Gastrocnemius medialis (tissue), 4 donors: Measurements from ENCODE around the gene GNL3. TPM values are rescaled to one million over a fixed set of nuclear protein-coding genes. Genes with fewer than 3 reads are reported as not detected.
"Not testable (repeated sequence)": the region's sequence is repeated elsewhere in the genome, so short reads cannot be mapped to it uniquely, and the experiment has no call there.

Experiments
- ATAC-seq, 2 donors: fragments of 150-250 bp; one replicate each; pipeline ENCODE4 v1.9.1; 2016
- DNase-seq, 2 donors: peaks; one replicate each; pipeline ENCODE4 v3.0.0-alpha.2; 2019
- H3K27ac ChIP-seq, 4 donors: fragments of 200-600 bp; sonication (generic); 1 replicate in 1 of 4; 2 replicates in 3 of 4; pipeline ENCODE4 v1.5.1; 2016 to 2018; ENCODE audit warnings: mild to moderate bottlenecking in 2 of 4, moderate library complexity in 1 of 4
- H3K27me3 ChIP-seq, 3 donors: fragments of 200-600 bp; sonication (generic) in 2 of 3; 1 replicate in 1 of 3; 2 replicates in 2 of 3; pipeline versions ENCODE4 v1.5.1 to v1.6.0; 2016 to 2019; ENCODE audit warnings: mild to moderate bottlenecking in 1 of 3, moderate library complexity in 1 of 3
- H3K36me3 ChIP-seq, 2 donors: fragments of 200-600 bp; sonication (generic) in 1 of 2; one replicate each; pipeline ENCODE4 v1.5.1; 2017 to 2018
- H3K4me1 ChIP-seq, 2 donors: fragments of 200-600 bp; sonication (generic) in 1 of 2; one replicate each; pipeline ENCODE4 v1.5.1; 2016 to 2017; ENCODE audit warnings: mild to moderate bottlenecking in 2 of 2
- H3K4me3 ChIP-seq, 4 donors: fragments of 200-600 bp; sonication (generic) in 3 of 4; 1 replicate in 1 of 4; 2 replicates in 3 of 4; pipeline ENCODE4 v1.5.1; 2016 to 2019; ENCODE audit warnings: mild to moderate bottlenecking in 2 of 4
- H3K9me3 ChIP-seq, 3 donors: fragments of 200-600 bp; sonication (generic) in 2 of 3; 1 replicate in 1 of 3; 2 replicates in 2 of 3; pipeline ENCODE4 v1.5.1; 2016 to 2019
- POLR2A ChIP-seq, 2 donors: fragments of 450-650 bp; IDR thresholded peaks; one replicate each; pipeline ENCODE4 v1.6.1; 2017; ENCODE audit warnings: antibody characterized with exemption in 2 of 2, mild to moderate bottlenecking in 2 of 2, moderate library complexity in 2 of 2
- in situ Hi-C, 4 donors: fragments of 200-750 bp; cut with MboI; loops; one replicate each; pipeline versions ENCODE4 v1.15.0 to v1.8.0; 2017; ENCODE audit warnings: low sequenced_read_pairs in 4 of 4
- intact Hi-C: fragments of 100-400 bp; cut with DNase I; formaldehyde crosslinking; loops from one replicate; pipeline ENCODE4 v1.15.1; 2023; ENCODE audit warnings: low total_unique reads
- total RNA-seq, 4 donors: library from RNA; depleted of rRNA; stranded (reverse); fragments of >200 nt; gene quantifications; one replicate each; pipeline versions ENCODE4 v1.1.0 to v1.2.3, GENCODE V29; 2016
- TF ChIP-seq, protein P1 (sequence below), 5 experiments: fragments of 450-650 bp in 3 of 5; fragments of 200-600 bp in 2 of 5; sonication (generic) in 2 of 5; IDR thresholded peaks in 4 of 5; conservative IDR thresholded peaks in 1 of 5; 1 replicate in 4 of 5; 2 replicates in 1 of 5; pipeline ENCODE4 v1.5.1; 2016 to 2019; ENCODE audit warnings: antibody characterized with exemption in 5 of 5, mild to moderate bottlenecking in 3 of 5, moderate library complexity in 3 of 5

GNL3 gene
- total RNA-seq, 4 donors from 2014 or later, result 67.6 to 108 (median 94.2) TPM

DNA sequence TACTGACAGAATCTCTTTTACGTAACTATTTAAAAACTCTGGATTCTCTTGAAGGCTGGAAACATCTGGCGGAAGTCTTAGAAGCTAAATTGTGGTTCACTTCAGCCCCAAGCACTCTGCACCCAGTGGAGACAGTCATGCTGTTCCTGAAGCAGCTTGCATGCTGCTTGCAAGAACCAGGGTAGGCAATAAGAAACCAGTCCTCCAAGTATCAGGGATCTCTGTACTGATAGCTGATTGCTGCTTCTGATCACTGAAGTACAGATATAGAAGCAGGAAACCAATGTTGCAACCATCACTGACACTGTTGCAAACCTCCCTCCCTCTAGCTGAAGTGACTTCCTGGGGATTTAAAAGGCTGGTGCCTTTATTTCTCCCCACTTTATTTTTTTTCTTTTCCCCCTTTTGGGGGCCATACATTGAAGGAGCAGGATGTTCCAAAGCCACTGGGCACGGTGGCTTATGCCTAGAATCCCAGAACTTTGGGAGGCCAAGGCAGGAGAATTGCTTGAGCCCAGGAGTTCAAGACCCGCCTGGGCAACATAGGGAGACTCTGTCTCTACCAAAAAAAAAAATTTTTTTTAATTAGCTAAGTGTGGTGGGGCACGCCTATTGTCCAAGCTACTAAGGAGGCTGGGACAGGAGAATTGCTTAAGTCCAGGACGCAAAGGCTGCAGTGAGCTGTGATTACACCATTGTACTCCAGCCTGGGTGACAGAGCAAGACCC, 35.3 kb downstream of the GNL3 start:
- DNase-seq (no peak), ATAC-seq (no peak)
- in situ Hi-C loops (no loop called here), intact Hi-C loops (no loop called here)
- no peak overlapping the region for H3K4me3 ChIP-seq
- H3K27me3 ChIP-seq, result no peaks in the 10 kb centered on the region
- H3K4me1 ChIP-seq, result no peaks in the 10 kb centered on the region
- no peaks in the 10 kb centered on the region for H3K9me3 ChIP-seq
- no peak for TF ChIP-seq POLR2A (IDR thresholded peaks at IDR 0.05)
- TF ChIP-seq, protein P1, sequence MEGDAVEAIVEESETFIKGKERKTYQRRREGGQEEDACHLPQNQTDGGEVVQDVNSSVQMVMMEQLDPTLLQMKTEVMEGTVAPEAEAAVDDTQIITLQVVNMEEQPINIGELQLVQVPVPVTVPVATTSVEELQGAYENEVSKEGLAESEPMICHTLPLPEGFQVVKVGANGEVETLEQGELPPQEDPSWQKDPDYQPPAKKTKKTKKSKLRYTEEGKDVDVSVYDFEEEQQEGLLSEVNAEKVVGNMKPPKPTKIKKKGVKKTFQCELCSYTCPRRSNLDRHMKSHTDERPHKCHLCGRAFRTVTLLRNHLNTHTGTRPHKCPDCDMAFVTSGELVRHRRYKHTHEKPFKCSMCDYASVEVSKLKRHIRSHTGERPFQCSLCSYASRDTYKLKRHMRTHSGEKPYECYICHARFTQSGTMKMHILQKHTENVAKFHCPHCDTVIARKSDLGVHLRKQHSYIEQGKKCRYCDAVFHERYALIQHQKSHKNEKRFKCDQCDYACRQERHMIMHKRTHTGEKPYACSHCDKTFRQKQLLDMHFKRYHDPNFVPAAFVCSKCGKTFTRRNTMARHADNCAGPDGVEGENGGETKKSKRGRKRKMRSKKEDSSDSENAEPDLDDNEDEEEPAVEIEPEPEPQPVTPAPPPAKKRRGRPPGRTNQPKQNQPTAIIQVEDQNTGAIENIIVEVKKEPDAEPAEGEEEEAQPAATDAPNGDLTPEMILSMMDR (IDR thresholded peaks at IDR 0.05 in 4 of 5, conservative IDR thresholded peaks at IDR 0.05 in 1 of 5), result no peak
- peaks cover 0 to 10% of the 10 kb centered on the region in 2 donors for H3K36me3 ChIP-seq
- no peak overlapping the region for H3K27ac ChIP-seq

DNA sequence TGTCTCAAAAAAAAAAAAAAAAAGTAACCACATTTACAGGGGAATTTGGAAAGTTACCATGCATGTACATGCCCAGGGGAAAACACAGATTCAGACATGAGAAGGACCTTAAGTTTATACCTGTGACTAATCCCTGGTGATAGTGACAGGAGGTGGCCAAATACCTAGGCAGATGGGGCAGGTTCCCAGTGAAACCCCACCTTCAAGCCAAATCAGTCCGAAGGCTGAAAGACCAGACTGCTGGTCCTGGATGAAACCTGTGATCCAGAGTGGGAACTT, 35.8 kb downstream of the GNL3 start:
- intact Hi-C loops, result no loop called here
- H3K4me3 ChIP-seq, result no peak overlapping the region
- H3K9me3 ChIP-seq, result no peaks in the 10 kb centered on the region
- DNase-seq (no peak), ATAC-seq (no peak)
- in situ Hi-C loops, result no loop called here
- peaks cover 0 to 10% of the 10 kb centered on the region in 2 donors for H3K36me3 ChIP-seq
- H3K27ac ChIP-seq, result no peak overlapping the region
- TF ChIP-seq, protein P1 (IDR thresholded peaks at IDR 0.05 in 4 of 5, conservative IDR thresholded peaks at IDR 0.05 in 1 of 5), result no peak
- no peak for TF ChIP-seq POLR2A (IDR thresholded peaks at IDR 0.05)
- H3K27me3 ChIP-seq, result no peaks in the 10 kb centered on the region
- no peaks in the 10 kb centered on the region for H3K4me1 ChIP-seq

DNA sequence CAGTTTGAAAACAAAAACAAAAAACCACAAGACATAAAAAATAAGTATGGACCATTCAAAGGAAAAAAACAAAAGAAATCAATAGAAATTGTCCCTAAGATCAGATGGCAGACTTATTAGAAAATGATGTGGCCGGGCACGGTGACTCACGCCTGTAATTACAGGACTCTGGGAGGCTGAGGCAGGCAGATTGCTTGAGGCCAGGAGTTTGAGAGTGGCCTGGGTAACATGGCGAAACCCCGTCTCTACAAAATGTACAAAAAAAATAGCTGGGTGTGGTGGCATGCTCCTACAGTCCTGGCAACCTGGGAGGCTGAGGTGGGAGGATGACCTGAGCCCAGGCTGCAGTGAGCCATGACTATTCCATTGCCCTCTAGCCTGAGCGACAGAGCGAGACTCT, 36.7 kb downstream of the GNL3 start:
- Histone ChIP-seq H3K36me3 (peaks cover 0 to 10% of the 10 kb centered on the region in 2 donors), H3K9me3 (no peaks in the 10 kb centered on the region), H3K27ac (no peak overlapping the region), H3K4me1 (no peaks in the 10 kb centered on the region), H3K27me3 (no peaks in the 10 kb centered on the region), H3K4me3 (no peak overlapping the region)
- in situ Hi-C loops (no loop called here), intact Hi-C loops (no loop called here)
- no peak for TF ChIP-seq POLR2A (IDR thresholded peaks at IDR 0.05)
- TF ChIP-seq, protein P1 (IDR thresholded peaks at IDR 0.05 in 4 of 5, conservative IDR thresholded peaks at IDR 0.05 in 1 of 5), result no peak
- no peak for DNase-seq
- no peak for ATAC-seq

DNA sequence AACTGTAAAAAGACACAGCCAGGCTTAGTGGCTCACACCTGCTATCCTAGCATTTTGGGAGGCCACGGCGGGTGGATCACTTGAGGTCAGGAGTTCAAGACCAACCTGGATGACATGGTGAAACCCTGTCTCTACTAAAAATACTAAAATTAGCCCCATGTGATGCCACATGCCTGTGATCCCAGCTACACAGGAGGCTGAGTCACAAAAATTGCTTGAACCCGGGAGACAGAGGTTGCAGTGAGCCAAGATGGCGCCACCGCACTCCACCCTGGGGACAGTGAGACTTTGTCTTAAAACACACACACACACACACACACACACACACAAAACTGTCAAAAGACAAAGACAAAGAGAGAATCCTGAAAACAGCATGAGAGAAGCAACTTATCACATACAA, 38.1 kb downstream of the GNL3 start:
- H3K36me3 ChIP-seq, result peaks cover 0 to 13% of the 10 kb centered on the region in 2 donors
- no peak for ATAC-seq
- no peaks in the 10 kb centered on the region for H3K4me1 ChIP-seq
- no peak for DNase-seq
- no peak overlapping the region for H3K27ac ChIP-seq
- intact Hi-C loops, result no loop called here
- no peaks in the 10 kb centered on the region for H3K9me3 ChIP-seq
- H3K4me3 ChIP-seq, result no peak overlapping the region
- in situ Hi-C loops, result no loop called here
- H3K27me3 ChIP-seq, result no peaks in the 10 kb centered on the region
- TF ChIP-seq POLR2A (IDR thresholded peaks at IDR 0.05), result no peak
- TF ChIP-seq, protein P1 (IDR thresholded peaks at IDR 0.05 in 4 of 5, conservative IDR thresholded peaks at IDR 0.05 in 1 of 5), result no peak

DNA sequence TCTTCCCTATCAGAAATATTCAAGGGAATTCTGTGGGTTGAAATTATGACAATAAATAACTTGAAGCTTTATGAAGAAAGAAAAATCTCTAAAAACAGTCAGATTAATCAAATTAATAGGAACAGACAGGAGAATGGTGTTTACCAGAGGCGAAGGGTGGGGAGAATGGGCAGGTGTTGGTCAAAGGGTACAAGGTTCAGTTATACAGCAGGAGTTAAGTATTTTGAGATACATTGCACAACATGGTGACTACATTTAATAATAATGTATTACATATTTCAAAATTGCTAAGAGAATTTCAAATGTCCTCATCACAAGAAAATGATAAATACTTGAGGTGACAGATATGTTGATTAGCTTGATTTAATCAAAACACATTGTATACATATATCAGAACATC, 38.7 kb downstream of the GNL3 start:
- H3K4me3 ChIP-seq, result no peak overlapping the region
- H3K27me3 ChIP-seq, result no peaks in the 10 kb centered on the region
- H3K4me1 ChIP-seq, result no peaks in the 10 kb centered on the region
- no peak overlapping the region for H3K27ac ChIP-seq
- in situ Hi-C loops (no loop called here), intact Hi-C loops (no loop called here)
- TF ChIP-seq, protein P1 (IDR thresholded peaks at IDR 0.05 in 4 of 5, conservative IDR thresholded peaks at IDR 0.05 in 1 of 5), result no peak
- no peak for TF ChIP-seq POLR2A (IDR thresholded peaks at IDR 0.05)
- no peaks in the 10 kb centered on the region for H3K9me3 ChIP-seq
- DNase-seq, result no peak
- no peak for ATAC-seq
- peaks cover 0 to 12% of the 10 kb centered on the region in 2 donors for H3K36me3 ChIP-seq

DNA sequence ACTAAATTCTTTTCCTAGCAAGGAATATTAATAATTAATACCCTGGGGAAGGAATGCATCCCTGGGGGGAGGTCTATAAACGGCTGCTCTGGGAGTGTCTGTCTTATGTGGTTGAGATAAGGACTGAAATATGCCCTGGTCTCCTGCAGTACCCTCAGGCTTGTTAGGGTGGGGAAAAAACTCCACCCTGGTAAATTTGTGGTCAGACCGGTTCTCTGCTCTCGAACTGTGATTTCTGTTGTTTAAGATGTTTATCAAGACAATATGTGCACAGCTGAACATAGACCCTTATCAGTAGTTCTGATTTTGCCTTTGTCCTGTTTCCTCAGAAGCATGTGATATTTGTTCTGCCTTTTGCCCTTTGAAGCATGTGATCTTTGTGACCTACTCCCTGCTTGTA, 42.9 kb downstream of the GNL3 start:
- H3K9me3 ChIP-seq, intact Hi-C loops, H3K4me3 ChIP-seq, H3K27ac ChIP-seq, ATAC-seq, H3K27me3 ChIP-seq, H3K4me1 ChIP-seq, DNase-seq: not testable (repeated sequence)
- peaks cover 0 to 36% of the 10 kb centered on the region in 2 donors for H3K36me3 ChIP-seq
- in situ Hi-C loops, result loop anchor here in 2 of 4 donors (25.0 kb wide), 2 partner anchors 209 to 359 kb away; no protein-coding TSS in a partner anchor
